Epithelial cell of alveolus of lung (primary cell): Measurements from ENCODE around the gene C11orf54. TPM values are rescaled to one million over a fixed set of nuclear protein-coding genes. Genes with fewer than 3 reads are reported as not detected.

Experiments used
- total RNA-seq: library from RNA; depleted of rRNA; stranded (reverse); fragments of >200 nt; gene quantifications from 2 replicates; pipeline ENCODE4 v1.2.1, GENCODE V29; 2015

The C11orf54 gene
- total RNA-seq: 8.7 and 20.4 TPM in 2 replicates

GRCh38 chr11:93741094-93741881 lies at the start of gene C11orf54, which contains the start of gene TAF1D:
Gene C11orf54, plus strand, starts transcription at chr11:93741672. Its CDS starts 5,722 bp downstream, at chr11:93747394.
Gene TAF1D, minus strand, starts transcription at chr11:93741495. Its CDS starts 2,191 bp downstream, at chr11:93739304.

GRCh38 chr11:93784145-93784934 lies 42.9 kb downstream of the C11orf54 start, which contains the start of gene MED17:
Gene MED17, plus strand, starts transcription at chr11:93784282. Its CDS starts 232 bp downstream, at chr11:93784514.

Other genes with a start within 250 kb of the C11orf54 start
- 5.3 and 31.4 TPM in 2 replicates for gene SMCO4, start 198.3 kb upstream of the C11orf54 start, total RNA-seq
- gene CEP295, start 80.0 kb upstream of the C11orf54 start, total RNA-seq: 8.4 and 10.1 TPM in 2 replicates
- 91.0 and 127 TPM in 2 replicates for gene TAF1D, start 177 bp upstream of the C11orf54 start, total RNA-seq
- 16.8 and 27.4 TPM in 2 replicates for gene MED17, start 42.6 kb downstream of the C11orf54 start, total RNA-seq
- 0.13 TPM in 1 of 2 replicates, not detected in the other for gene VSTM5, start 108.9 kb downstream of the C11orf54 start, total RNA-seq